ENCODE measurements around the gene ZNF148. TPM values are rescaled to one million over a fixed set of nuclear protein-coding genes. Genes with fewer than 3 reads are reported as not detected.

Gene ZNF148
- polyA plus RNA-seq, 2 of the 4 experiments (the other 2 are of a cell fraction) = 9.9 to 26.5 TPM

DNA sequence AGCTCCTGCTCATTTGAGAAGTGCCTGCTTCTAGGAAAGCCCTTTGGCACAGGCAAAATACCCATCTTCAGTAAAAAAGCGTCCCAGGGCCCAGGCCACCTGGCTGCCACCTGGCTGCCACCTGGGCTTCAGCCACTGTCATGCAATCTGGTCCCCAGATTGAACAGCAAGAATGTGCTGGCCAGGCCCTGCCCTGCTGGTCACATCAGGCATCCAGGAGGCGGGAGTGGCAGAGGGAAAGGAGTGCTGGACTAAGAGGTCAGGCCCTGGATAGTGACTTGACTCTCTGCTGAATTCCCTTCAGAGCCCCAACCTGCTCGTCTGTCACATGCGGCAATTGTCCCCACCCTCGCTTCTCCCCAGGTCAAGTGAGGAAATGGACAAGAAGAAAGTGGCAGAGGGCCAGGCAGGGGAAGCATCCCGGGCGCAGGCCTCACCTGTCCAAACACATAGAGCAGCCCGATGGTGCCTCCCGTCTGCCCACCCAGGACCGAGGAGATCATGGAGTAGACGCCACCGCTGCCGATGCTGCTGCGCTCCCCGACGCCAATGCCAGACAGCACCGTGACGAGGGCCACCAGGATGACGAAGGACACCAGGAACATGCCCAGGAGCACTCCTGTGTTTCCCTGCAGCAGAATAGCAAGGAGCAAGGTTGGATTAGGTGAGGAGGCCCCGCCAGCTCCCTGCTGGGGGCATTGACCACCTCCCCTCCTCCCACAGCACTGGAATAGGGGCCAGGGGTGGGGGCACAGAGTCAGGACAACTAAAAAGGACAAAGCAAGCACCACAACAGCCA is 188.1 kb downstream of the ZNF148 start:
- FAIRE-seq (no peak), DNase-seq (ENCODE audit: low read depth in 1 of 2, low spot score in 1 of 2) (no peak), ATAC-seq (no peak)
- 87% methylated on average over 7 of the region's 20 CpGs for WGBS (ENCODE audit: missing lambda C conversion rate)
- CTCF ChIA-PET = interaction anchor here (1.0 to 1.2 kb wide), 2 partner anchors 9 to 11 kb away, joined by 3 to 4 read pairs; no protein-coding TSS in a partner anchor
- POLR2A ChIA-PET = no interaction called here
- no peaks in the 10 kb centered on the region for H3K4me1 ChIP-seq
- no peak overlapping the region for H3K27ac ChIP-seq
- no peak overlapping the region for H3K4me2 ChIP-seq
- H3K4me3 ChIP-seq = no peak overlapping the region
- TF ChIP-seq HOXB5 (CRISPR knock-in tag; IDR thresholded peaks at IDR 0.05) = no peak
- no peak for TF ChIP-seq HOXB13 (CRISPR knock-in tag; IDR thresholded peaks at IDR 0.05; ENCODE audit: low read depth)
- TF ChIP-seq, protein P1, sequence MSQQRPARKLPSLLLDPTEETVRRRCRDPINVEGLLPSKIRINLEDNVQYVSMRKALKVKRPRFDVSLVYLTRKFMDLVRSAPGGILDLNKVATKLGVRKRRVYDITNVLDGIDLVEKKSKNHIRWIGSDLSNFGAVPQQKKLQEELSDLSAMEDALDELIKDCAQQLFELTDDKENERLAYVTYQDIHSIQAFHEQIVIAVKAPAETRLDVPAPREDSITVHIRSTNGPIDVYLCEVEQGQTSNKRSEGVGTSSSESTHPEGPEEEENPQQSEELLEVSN (IDR thresholded peaks at IDR 0.05; ENCODE audit: borderline replicate concordance, low read depth) = no peak
- TF ChIP-seq CEBPB (IDR thresholded peaks at IDR 0.05) = no peak
- TF ChIP-seq, protein P2, sequence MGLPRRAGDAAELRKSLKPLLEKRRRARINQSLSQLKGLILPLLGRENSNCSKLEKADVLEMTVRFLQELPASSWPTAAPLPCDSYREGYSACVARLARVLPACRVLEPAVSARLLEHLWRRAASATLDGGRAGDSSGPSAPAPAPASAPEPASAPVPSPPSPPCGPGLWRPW (IDR thresholded peaks at IDR 0.05) = no peak
- no peak for TF ChIP-seq SMC3 (IDR thresholded peaks at IDR 0.05)
- TF ChIP-seq SREBF2 (IDR thresholded peaks at IDR 0.05) = no peak
- TF ChIP-seq, protein P3, sequence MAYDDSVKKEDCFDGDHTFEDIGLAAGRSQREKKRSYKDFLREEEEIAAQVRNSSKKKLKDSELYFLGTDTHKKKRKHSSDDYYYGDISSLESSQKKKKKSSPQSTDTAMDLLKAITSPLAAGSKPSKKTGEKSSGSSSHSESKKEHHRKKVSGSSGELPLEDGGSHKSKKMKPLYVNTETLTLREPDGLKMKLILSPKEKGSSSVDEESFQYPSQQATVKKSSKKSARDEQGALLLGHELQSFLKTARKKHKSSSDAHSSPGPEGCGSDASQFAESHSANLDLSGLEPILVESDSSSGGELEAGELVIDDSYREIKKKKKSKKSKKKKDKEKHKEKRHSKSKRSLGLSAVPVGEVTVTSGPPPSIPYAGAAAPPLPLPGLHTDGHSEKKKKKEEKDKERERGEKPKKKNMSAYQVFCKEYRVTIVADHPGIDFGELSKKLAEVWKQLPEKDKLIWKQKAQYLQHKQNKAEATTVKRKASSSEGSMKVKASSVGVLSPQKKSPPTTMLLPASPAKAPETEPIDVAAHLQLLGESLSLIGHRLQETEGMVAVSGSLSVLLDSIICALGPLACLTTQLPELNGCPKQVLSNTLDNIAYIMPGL (CRISPR knock-in tag; IDR thresholded peaks at IDR 0.05; ENCODE audit: borderline replicate concordance) = no peak
- TF ChIP-seq RAD21 (conservative IDR thresholded peaks at IDR 0.05 in 1 of 2, IDR thresholded peaks at IDR 0.05 in 1 of 2) = no peak
- no peak for TF ChIP-seq FOXS1 (CRISPR knock-in tag; IDR thresholded peaks at IDR 0.05)
- TF ChIP-seq CBX2 (IDR thresholded peaks at IDR 0.05; ENCODE audit: borderline replicate concordance, low read depth) = no peak
- no peak for TF ChIP-seq EHF (CRISPR knock-in tag; IDR thresholded peaks at IDR 0.05)
- TF ChIP-seq PHF8 (IDR thresholded peaks at IDR 0.05; ENCODE audit: borderline replicate concordance, low read depth) = no peak
- TF ChIP-seq, protein P4, sequence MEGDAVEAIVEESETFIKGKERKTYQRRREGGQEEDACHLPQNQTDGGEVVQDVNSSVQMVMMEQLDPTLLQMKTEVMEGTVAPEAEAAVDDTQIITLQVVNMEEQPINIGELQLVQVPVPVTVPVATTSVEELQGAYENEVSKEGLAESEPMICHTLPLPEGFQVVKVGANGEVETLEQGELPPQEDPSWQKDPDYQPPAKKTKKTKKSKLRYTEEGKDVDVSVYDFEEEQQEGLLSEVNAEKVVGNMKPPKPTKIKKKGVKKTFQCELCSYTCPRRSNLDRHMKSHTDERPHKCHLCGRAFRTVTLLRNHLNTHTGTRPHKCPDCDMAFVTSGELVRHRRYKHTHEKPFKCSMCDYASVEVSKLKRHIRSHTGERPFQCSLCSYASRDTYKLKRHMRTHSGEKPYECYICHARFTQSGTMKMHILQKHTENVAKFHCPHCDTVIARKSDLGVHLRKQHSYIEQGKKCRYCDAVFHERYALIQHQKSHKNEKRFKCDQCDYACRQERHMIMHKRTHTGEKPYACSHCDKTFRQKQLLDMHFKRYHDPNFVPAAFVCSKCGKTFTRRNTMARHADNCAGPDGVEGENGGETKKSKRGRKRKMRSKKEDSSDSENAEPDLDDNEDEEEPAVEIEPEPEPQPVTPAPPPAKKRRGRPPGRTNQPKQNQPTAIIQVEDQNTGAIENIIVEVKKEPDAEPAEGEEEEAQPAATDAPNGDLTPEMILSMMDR (IDR thresholded peaks at IDR 0.05) = no peak
- H3K9me3 ChIP-seq = no peaks in the 10 kb centered on the region

DNA sequence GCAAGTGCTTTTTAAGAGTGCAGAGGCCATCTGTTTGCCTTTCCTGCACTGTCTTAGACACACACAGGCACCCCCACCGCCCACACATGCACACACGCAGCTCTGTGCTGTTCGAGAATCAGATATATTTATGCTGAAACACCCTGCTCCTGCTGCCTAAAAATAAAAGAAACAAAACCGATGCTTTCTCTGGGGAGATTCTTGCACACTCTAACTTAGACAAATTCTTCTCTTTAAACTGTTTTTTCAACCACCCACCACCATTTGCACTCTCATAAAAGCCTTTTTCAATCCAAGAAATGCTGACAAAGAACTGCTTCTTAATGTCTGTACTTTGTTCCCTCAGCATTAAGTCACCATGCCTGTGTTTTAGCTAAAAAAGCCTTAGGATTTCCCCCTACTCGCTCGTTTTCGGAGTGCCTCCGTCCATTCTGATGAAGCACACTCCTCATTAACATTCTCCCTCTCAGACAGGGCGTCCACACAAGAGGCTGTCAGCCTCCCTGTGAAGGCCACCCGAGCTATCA is 188.8 kb downstream of the ZNF148 start:
- WGBS (ENCODE audit: missing lambda C conversion rate) = 74% methylated on average over 10 of the region's 10 CpGs
- CTCF ChIA-PET = interaction anchor here (1.0 to 1.2 kb wide), 2 partner anchors 9 to 12 kb away, joined by 3 to 4 read pairs; no protein-coding TSS in a partner anchor
- FAIRE-seq (no peak), ATAC-seq (no peak), DNase-seq (ENCODE audit: low read depth in 1 of 2, low spot score in 1 of 2) (no peak)
- Histone ChIP-seq H3K4me3 (no peak overlapping the region), H3K9me3 (no peaks in the 10 kb centered on the region), H3K4me1 (no peaks in the 10 kb centered on the region), H3K27ac (no peak overlapping the region), H3K4me2 (no peak overlapping the region)
- POLR2A ChIA-PET = no interaction called here
- TF ChIP-seq, protein P2 (IDR thresholded peaks at IDR 0.05) = no peak
- TF ChIP-seq CBX8 (IDR thresholded peaks at IDR 0.05) (no peak), FOXS1 (CRISPR knock-in tag; IDR thresholded peaks at IDR 0.05) (no peak), SREBF2 (IDR thresholded peaks at IDR 0.05) (no peak), EP300 (IDR thresholded peaks at IDR 0.05) (no peak), HOXA7 (CRISPR knock-in tag; IDR thresholded peaks at IDR 0.05) (no peak), ZC3H11A (IDR thresholded peaks at IDR 0.05) (no peak), TP53 (CRISPR knock-in tag; IDR thresholded peaks at IDR 0.05) (no peak), KDM5A (IDR thresholded peaks at IDR 0.05) (no peak), NPAS2 (CRISPR knock-in tag; IDR thresholded peaks at IDR 0.05; ENCODE audit: borderline replicate concordance) (no peak), POLR2AphosphoS2 (conservative IDR thresholded peaks at IDR 0.05; ENCODE audit: low read length) (no peak), RFX5 (IDR thresholded peaks at IDR 0.05) (no peak), ZSCAN20 (CRISPR knock-in tag; IDR thresholded peaks at IDR 0.05) (no peak), NFE2L2 (conservative IDR thresholded peaks at IDR 0.05; ENCODE audit: low read length) (no peak), MYC (IDR thresholded peaks at IDR 0.05; ENCODE audit: borderline replicate concordance, low read length) (no peak), TFCP2L1 (CRISPR knock-in tag; IDR thresholded peaks at IDR 0.05) (no peak), BHLHE40 (IDR thresholded peaks at IDR 0.05; ENCODE audit: low read depth, low read length) (no peak)
- TF ChIP-seq, protein P4 (IDR thresholded peaks at IDR 0.05) = no peak
- TF ChIP-seq, protein P1 (IDR thresholded peaks at IDR 0.05; ENCODE audit: borderline replicate concordance, low read depth) = no peak
